K562 (cell line): ENCODE data around the gene MBNL2. TPM values are rescaled to one million over a fixed set of nuclear protein-coding genes. Genes with fewer than 3 reads are reported as not detected.

ENCODE experiments used
- ATAC-seq: fragments of 200-7000 bp; cut with Tn5 transposase; 3 replicates; pipeline ENCODE4 v1.9.1; 2020; ENCODE audit warnings: moderate library complexity
- BruUV-seq: library from RNA; stranded (reverse); fragments of 400-500 nt; replicated peaks from 2 replicates; lab custom pipeline; 2021; lab: Mats Ljungman, UMichigan
- CTCF ChIA-PET: fragments of 300-600 bp; formaldehyde crosslinking; extraction: SDS; loops from one replicate; lab custom pipeline; 2021; ENCODE audit warnings: low intra/inter-chr PET ratio; lab: Yijun Ruan, JAX
- POLR2A ChIA-PET: fragments of 300-600, 350-650 bp; sonication (Branson Sonifier 250); formaldehyde crosslinking; extraction: SDS; loops from one replicate; lab custom pipeline; 2021; ENCODE audit warnings: antibody characterized with exemption, inconsistent platforms; lab: Yijun Ruan, JAX
- DNase-seq, 4 experiments: peaks; one replicate each; pipeline versions ENCODE4 v3.0.0 to v3.0.0-alpha.2; 2011 to 2018; ENCODE audit warnings: low spot score in 3 of 4, mixed read lengths in 3 of 4; ENCODE audit errors: extremely low read depth in 1 of 4
- FAIRE-seq: peaks from 2 replicates; lab custom pipeline; 2011; peaks lifted over from hg19 to GRCh38; lab: Jason Lieb, UNC
- H2AFZ ChIP-seq: 2 replicates; pipeline ENCODE4 v1.6.0; 2011; ENCODE audit warnings: low read depth, low read length, control low read depth, inconsistent platforms
- H3K27ac ChIP-seq: fragments of 200-600 bp; 3 replicates; pipeline ENCODE4 v1.8.0; 2011; ENCODE audit warnings: low read depth, mild to moderate bottlenecking, control low read depth, inconsistent platforms, low read length, moderate library complexity, mixed read lengths; ENCODE audit errors: extremely low read depth
- H3K27me3 ChIP-seq, 2 experiments: fragments of 300-600 bp in 1 of 2; 2 replicates in 1 of 2; 3 replicates in 1 of 2; pipeline versions ENCODE4 v1.6.0 to v1.8.0; 2011; ENCODE audit warnings: inconsistent platforms in 2 of 2, low read length in 2 of 2, mild to moderate bottlenecking in 1 of 2, mixed read lengths in 1 of 2, moderate library complexity in 1 of 2; ENCODE audit not compliant: control insufficient read depth in 2 of 2, insufficient read depth in 2 of 2
- H3K36me3 ChIP-seq: fragments of 300-600 bp; 3 replicates; pipeline ENCODE4 v1.8.0; 2011; ENCODE audit warnings: mild to moderate bottlenecking, low read length, inconsistent platforms; ENCODE audit not compliant: control insufficient read depth, insufficient read depth
- H3K4me1 ChIP-seq, 2 experiments: fragments of 200-600 bp in 1 of 2; replicated peaks in 1 of 2; 2 replicates in 1 of 2; 3 replicates in 1 of 2; pipeline versions ENCODE4 v1.5.1 to v1.8.0; 2011; ENCODE audit warnings: inconsistent platforms in 2 of 2, low read length in 2 of 2, mild to moderate bottlenecking in 1 of 2, mixed read lengths in 1 of 2, moderate library complexity in 1 of 2; ENCODE audit not compliant: control insufficient read depth in 2 of 2, insufficient read depth in 2 of 2
- H3K4me2 ChIP-seq: 2 replicates; pipeline ENCODE4 v1.6.1; 2011; ENCODE audit warnings: low read length, control low read depth, inconsistent platforms, mixed read lengths; ENCODE audit not compliant: insufficient read depth
- H3K4me3 ChIP-seq: fragments of 200-600 bp; sonication (generic), shearing (Covaris generic); 2 replicates; pipeline ENCODE4 v1.5.1; 2016; ENCODE audit warnings: control low read depth, inconsistent platforms
- H3K79me2 ChIP-seq: fragments of 200-600 bp; 3 replicates; pipeline ENCODE4 v1.8.0; 2011; ENCODE audit warnings: low read length, inconsistent platforms; ENCODE audit not compliant: control insufficient read depth, insufficient read depth
- H3K9ac ChIP-seq, 2 experiments: 2 replicates each; pipeline versions ENCODE4 v1.6.0 to v1.6.1; 2011; ENCODE audit warnings: low read depth in 2 of 2, low read length in 2 of 2, control low read depth in 1 of 2, inconsistent platforms in 1 of 2, mild to moderate bottlenecking in 1 of 2, mixed read lengths in 1 of 2; ENCODE audit not compliant: insufficient read depth in 1 of 2
- H3K9me1 ChIP-seq: one replicate; pipeline ENCODE4 v1.6.0; 2011; ENCODE audit warnings: inconsistent platforms, mild to moderate bottlenecking, low read length, moderate library complexity; ENCODE audit not compliant: control insufficient read depth, insufficient read depth
- H3K9me3 ChIP-seq: replicated peaks from 2 replicates; pipeline ENCODE4 v1.5.1; 2011; ENCODE audit warnings: low read depth, low read length, inconsistent platforms; ENCODE audit not compliant: control insufficient read depth, insufficient read depth
- H4K20me1 ChIP-seq: replicated peaks from 2 replicates; pipeline ENCODE4 v1.6.1; 2011; ENCODE audit warnings: low read length, inconsistent platforms, mixed read lengths; ENCODE audit not compliant: control insufficient read depth, insufficient read depth
- ARID3B ChIP-seq: fragments of 250-450 bp; sonication (Bioruptor Pico); IDR thresholded peaks from 2 replicates; pipeline ENCODE4 v1.4.0; 2020; ENCODE audit warnings: borderline replicate concordance
- BDP1 ChIP-seq: IDR thresholded peaks from 3 replicates; pipeline ENCODE4 v1.6.1; 2011; ENCODE audit not compliant: insufficient read length, insufficient read depth
- BHLHE40 ChIP-seq: IDR thresholded peaks from 2 replicates; pipeline ENCODE4 v1.6.1; 2011; ENCODE audit warnings: low read length, improper control_type of control experiment
- CBFA2T2 ChIP-seq: fragments of 450-650 bp; conservative IDR thresholded peaks from 2 replicates; pipeline ENCODE4 v1.6.1; 2017; ENCODE audit warnings: mild to moderate bottlenecking
- CTBP1 ChIP-seq: fragments of 450-650 bp; IDR thresholded peaks from 2 replicates; pipeline ENCODE4 v1.6.1; 2016; ENCODE audit warnings: borderline replicate concordance
- FOXJ3 ChIP-seq: sonication (generic); formaldehyde crosslinking; IDR thresholded peaks from 2 replicates; pipeline ENCODE4 v1.4.0; 2020; ENCODE audit warnings: mild to moderate bottlenecking, missing genetic modification reagents
- HDGF ChIP-seq: fragments of 450-650 bp; IDR thresholded peaks from 2 replicates; pipeline ENCODE4 v1.6.1; 2016
- HEY1 ChIP-seq: fragments of 250-450 bp; sonication (Bioruptor Pico); IDR thresholded peaks from 2 replicates; pipeline ENCODE4 v1.5.0; 2020; ENCODE audit warnings: mild to moderate bottlenecking, moderate library complexity, borderline replicate concordance
- KAT8 ChIP-seq: fragments of 450-650 bp; IDR thresholded peaks from 2 replicates; pipeline ENCODE4 v1.6.1; 2016; ENCODE audit warnings: low read depth, mild to moderate bottlenecking
- KLF1 ChIP-seq: fragments of 450-650 bp; IDR thresholded peaks from 2 replicates; pipeline ENCODE4 v1.6.1; 2016; ENCODE audit warnings: missing genetic modification characterization, missing compliant biosample characterization
- NFE2L1 ChIP-seq: fragments of 450-650 bp; IDR thresholded peaks from 2 replicates; pipeline ENCODE4 v1.6.1; 2016; ENCODE audit warnings: missing genetic modification characterization, low read depth, mild to moderate bottlenecking, missing compliant biosample characterization, moderate library complexity, borderline replicate concordance
- POLR2B ChIP-seq: fragments of 450-650 bp; IDR thresholded peaks from 2 replicates; pipeline ENCODE4 v1.6.1; 2018; ENCODE audit warnings: low read depth; ENCODE audit not compliant: partially characterized antibody
- PTRF ChIP-seq: fragments of 450-650 bp; IDR thresholded peaks from 2 replicates; pipeline ENCODE4 v1.6.1; 2016; ENCODE audit warnings: mild to moderate bottlenecking, missing genetic modification characterization, missing compliant biosample characterization
- SIN3A ChIP-seq, 2 experiments: fragments of 150-350 bp in 1 of 2; IDR thresholded peaks; 2 replicates each; pipeline ENCODE4 v1.6.1; 2011 to 2016; ENCODE audit warnings: borderline replicate concordance in 2 of 2, low read depth in 2 of 2, low read length in 2 of 2, mild to moderate bottlenecking in 2 of 2, moderate library complexity in 2 of 2; ENCODE audit not compliant: control insufficient read depth in 1 of 2
- TFAM ChIP-seq: fragments of 250-450 bp; sonication (Bioruptor Pico); conservative IDR thresholded peaks from 2 replicates; pipeline ENCODE4 v1.5.0; 2021; ENCODE audit warnings: mild to moderate bottlenecking, moderate library complexity
- XRCC5 ChIP-seq: fragments of 200-400 bp; formaldehyde crosslinking; IDR thresholded peaks from 2 replicates; pipeline ENCODE4 v1.6.1; 2017; ENCODE audit warnings: low read depth, mild to moderate bottlenecking, low read length
- ZNF384 ChIP-seq: IDR thresholded peaks from 2 replicates; pipeline ENCODE4 v1.6.1; 2012; ENCODE audit warnings: low read depth, low read length, improper control_type of control experiment
- WGBS: fragments of 100-300 bp; shearing (Covaris generic); methylation state at CpG from one replicate; pipeline ENCODE4 v1.1.6; 2016; ENCODE audit warnings: low coverage, mixed read lengths; ENCODE audit not compliant: insufficient coverage; ENCODE audit errors: missing lambda C conversion rate; 5-methylcytosine and 5-hydroxymethylcytosine counted together
- in situ Hi-C: fragments of 300-500 bp; cut with MboI; formaldehyde crosslinking; loops from 4 replicates; pipeline ENCODE4 v1.15.0; 2018; ENCODE audit warnings: inconsistent platforms, mixed read lengths
- intact Hi-C: fragments of 100-400 bp; cut with micrococcal nuclease; formaldehyde crosslinking; loops from 2 replicates; pipeline ENCODE4 v1.14.2; 2022
- polyA plus RNA-seq, 8 experiments: library from polyadenylated mRNA; depleted of rRNA in 4 of 8; stranded (reverse) in 5 of 8; unstranded in 3 of 8; fragments of >200 nt; fragmentation: Nextera tagmentation in 2 of 8; fragmentation: Illumina TruSeq in 1 of 8; extraction: Ambion mirVana in 2 of 8; extraction: Trizol in 1 of 8; gene quantifications; 2 replicates each; pipeline versions ENCODE4 v1.2.1 to v1.2.3, GENCODE V29; 2011 to 2014; ENCODE audit warnings: inconsistent platforms in 1 of 8, missing spikeins in 1 of 8
- total RNA-seq, 7 experiments: library from RNA; depleted of rRNA in 6 of 7; stranded (reverse); fragments of >200 nt in 6 of 7; fragmentation: Illumina TruSeq in 2 of 7; extraction: Trizol in 2 of 7; gene quantifications; 2 replicates each; pipeline versions ENCODE4 v1.2.1 to v1.2.3, GENCODE V29; 2011 to 2021; ENCODE audit warnings: low replicate concordance in 1 of 7
- TF ChIP-seq, protein P1 (sequence below): sonication (generic); formaldehyde crosslinking; IDR thresholded peaks from 2 replicates; pipeline ENCODE4 v1.8.1; 2023; ENCODE audit warnings: mild to moderate bottlenecking, missing genetic modification reagents, moderate library complexity
- TF ChIP-seq, protein P2 (sequence below): IDR thresholded peaks from 3 replicates; pipeline ENCODE4 v1.6.1; 2011; ENCODE audit warnings: borderline replicate concordance, mild to moderate bottlenecking; ENCODE audit not compliant: insufficient read length, insufficient read depth

MBNL2 gene
- total and polyA plus RNA-seq, 9 of the 15 experiments (the other 6 are each of a cell fraction or from before 2014, with no cell fraction given), result 7.0 to 24.8 (median 13.8) TPM

DNA sequence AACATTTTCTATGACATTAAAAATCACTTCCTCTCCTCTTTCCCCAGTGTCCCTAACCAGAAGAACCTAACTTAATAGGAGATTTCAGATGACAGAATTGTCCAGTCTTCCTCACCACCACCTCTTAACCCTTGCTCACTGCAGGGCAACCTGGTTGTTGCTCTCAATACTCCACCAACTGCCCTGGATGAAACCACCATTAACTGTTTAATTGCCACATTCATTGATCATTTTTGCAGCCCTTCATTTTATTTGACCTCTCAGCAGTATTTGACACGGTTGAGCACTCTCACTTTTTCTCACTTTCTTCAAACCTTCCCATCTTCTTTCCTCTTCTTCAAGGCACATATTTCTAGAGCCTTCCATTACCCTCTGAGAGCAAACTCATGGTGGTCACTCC lies 84.0 kb downstream of the MBNL2 start:
- intact Hi-C loops (no loop called here), in situ Hi-C loops (no loop called here)
- BruUV-seq, result no TSS peak
- Histone ChIP-seq H3K9me3 (no peaks in the 10 kb centered on the region), H3K9me1 (no peaks in the 10 kb centered on the region), H3K4me1 (no peaks in the 10 kb centered on the region; a peak in 2 of 5 replicates), H3K79me2 (peaks cover 17% of the 10 kb centered on the region), H3K4me2 (no peak overlapping the region), H3K27ac (no peak overlapping the region), H3K9ac (no peak overlapping the region), H3K27me3 (no peaks in the 10 kb centered on the region), H4K20me1 (0 out of 2 replicates have a peak, but pooled peaks cover 4% of the 10 kb centered on the region), H3K36me3 (no peaks in the 10 kb centered on the region), H2AFZ (no peak overlapping the region), H3K4me3 (no peak overlapping the region)
- ATAC-seq (no peak), DNase-seq (no peak), FAIRE-seq (no peak)
- ChIA-PET POLR2A (no interaction called here), CTCF (no interaction called here)
- TF ChIP-seq, protein P1, sequence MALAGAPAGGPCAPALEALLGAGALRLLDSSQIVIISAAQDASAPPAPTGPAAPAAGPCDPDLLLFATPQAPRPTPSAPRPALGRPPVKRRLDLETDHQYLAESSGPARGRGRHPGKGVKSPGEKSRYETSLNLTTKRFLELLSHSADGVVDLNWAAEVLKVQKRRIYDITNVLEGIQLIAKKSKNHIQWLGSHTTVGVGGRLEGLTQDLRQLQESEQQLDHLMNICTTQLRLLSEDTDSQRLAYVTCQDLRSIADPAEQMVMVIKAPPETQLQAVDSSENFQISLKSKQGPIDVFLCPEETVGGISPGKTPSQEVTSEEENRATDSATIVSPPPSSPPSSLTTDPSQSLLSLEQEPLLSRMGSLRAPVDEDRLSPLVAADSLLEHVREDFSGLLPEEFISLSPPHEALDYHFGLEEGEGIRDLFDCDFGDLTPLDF (CRISPR knock-in tag), result no peak
- TF ChIP-seq NFE2L1, result no peak
- TF ChIP-seq ZNF384, result no peak
- TF ChIP-seq HDGF, result no peak
- TF ChIP-seq CTBP1, result no peak
- no peak for TF ChIP-seq ARID3B (CRISPR knock-in tag)
- no peak for TF ChIP-seq SIN3A (IDR thresholded peaks at IDR 0.05; ENCODE audit: borderline replicate concordance in 2 of 2, control insufficient read depth in 1 of 2, low read depth in 2 of 2, low read length in 2 of 2)
- no peak for TF ChIP-seq XRCC5
- TF ChIP-seq, protein P2, sequence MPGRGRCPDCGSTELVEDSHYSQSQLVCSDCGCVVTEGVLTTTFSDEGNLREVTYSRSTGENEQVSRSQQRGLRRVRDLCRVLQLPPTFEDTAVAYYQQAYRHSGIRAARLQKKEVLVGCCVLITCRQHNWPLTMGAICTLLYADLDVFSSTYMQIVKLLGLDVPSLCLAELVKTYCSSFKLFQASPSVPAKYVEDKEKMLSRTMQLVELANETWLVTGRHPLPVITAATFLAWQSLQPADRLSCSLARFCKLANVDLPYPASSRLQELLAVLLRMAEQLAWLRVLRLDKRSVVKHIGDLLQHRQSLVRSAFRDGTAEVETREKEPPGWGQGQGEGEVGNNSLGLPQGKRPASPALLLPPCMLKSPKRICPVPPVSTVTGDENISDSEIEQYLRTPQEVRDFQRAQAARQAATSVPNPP, result no peak
- no peak for TF ChIP-seq HEY1 (CRISPR knock-in tag)
- TF ChIP-seq BHLHE40, result no peak
- TF ChIP-seq KLF1 (tag), result no peak
- no peak for TF ChIP-seq FOXJ3 (CRISPR knock-in tag)
- no peak for TF ChIP-seq CBFA2T2
- no peak for TF ChIP-seq KAT8
- TF ChIP-seq POLR2B, result no peak
- no peak for TF ChIP-seq TFAM (CRISPR knock-in tag)
- TF ChIP-seq BDP1, result no peak
- no peak for TF ChIP-seq PTRF
- WGBS, result 36% methylated on average over 1 of the region's 1 CpG
